NB4 (cell line): Measurements from ENCODE around the gene MCM7.

Experiments
- POLR2A ChIP-seq: IDR thresholded peaks from 2 replicates; pipeline ENCODE4 v1.6.1; 2011; ENCODE audit warnings: mild to moderate bottlenecking; ENCODE audit not compliant: insufficient read length; ENCODE audit errors: extremely low read depth
- TF ChIP-seq, protein P1 (sequence below): IDR thresholded peaks from one replicate; pipeline ENCODE4 v1.5.1; 2012; ENCODE audit warnings: low read depth, low read length
- TF ChIP-seq, protein P2 (sequence below): IDR thresholded peaks from 2 replicates; pipeline ENCODE4 v1.6.1; 2011; ENCODE audit warnings: low read depth, low read length

DNA sequence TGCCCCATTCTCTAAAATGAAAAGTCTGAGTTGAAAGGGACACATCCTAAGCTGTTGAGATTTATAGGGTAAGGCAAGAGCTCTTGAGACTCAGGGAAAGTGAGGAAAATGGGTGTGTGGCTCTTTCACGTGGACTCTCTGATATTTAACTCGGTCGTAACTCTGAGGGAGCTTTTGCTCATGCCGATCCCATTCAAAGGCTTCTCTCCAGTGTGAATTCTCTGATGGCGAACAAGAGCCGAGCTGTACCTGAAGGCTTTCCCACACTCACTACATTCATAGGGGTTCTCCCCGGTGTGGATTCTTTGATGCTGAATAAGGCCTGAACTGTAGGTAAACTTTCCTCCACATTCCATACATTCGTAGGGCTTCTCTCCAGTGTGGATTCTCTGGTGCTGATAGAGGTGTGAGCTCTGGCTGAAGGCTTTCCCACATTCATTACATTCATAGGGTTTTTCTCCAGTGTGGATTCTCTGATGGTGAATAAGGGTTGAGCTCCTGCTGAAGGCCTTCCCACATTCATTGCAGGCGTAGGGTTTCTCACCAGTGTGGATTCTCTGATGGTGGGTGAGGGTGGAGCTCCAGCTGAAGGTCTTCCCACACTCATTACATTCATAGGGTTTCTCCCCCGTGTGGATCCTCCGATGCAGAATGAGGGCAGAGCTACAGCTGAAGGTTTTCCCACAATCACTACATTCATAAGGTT is 30.0 kb downstream of the MCM7 start:
- TF ChIP-seq, protein P1, sequence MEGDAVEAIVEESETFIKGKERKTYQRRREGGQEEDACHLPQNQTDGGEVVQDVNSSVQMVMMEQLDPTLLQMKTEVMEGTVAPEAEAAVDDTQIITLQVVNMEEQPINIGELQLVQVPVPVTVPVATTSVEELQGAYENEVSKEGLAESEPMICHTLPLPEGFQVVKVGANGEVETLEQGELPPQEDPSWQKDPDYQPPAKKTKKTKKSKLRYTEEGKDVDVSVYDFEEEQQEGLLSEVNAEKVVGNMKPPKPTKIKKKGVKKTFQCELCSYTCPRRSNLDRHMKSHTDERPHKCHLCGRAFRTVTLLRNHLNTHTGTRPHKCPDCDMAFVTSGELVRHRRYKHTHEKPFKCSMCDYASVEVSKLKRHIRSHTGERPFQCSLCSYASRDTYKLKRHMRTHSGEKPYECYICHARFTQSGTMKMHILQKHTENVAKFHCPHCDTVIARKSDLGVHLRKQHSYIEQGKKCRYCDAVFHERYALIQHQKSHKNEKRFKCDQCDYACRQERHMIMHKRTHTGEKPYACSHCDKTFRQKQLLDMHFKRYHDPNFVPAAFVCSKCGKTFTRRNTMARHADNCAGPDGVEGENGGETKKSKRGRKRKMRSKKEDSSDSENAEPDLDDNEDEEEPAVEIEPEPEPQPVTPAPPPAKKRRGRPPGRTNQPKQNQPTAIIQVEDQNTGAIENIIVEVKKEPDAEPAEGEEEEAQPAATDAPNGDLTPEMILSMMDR, result no peak
- no peak for TF ChIP-seq POLR2A
- TF ChIP-seq, protein P2, sequence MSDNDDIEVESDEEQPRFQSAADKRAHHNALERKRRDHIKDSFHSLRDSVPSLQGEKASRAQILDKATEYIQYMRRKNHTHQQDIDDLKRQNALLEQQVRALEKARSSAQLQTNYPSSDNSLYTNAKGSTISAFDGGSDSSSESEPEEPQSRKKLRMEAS, result no peak
